HG02798 (cell line): ENCODE data around the gene SNRPA1.

Experiments used
- ATAC-seq: cut with Tn5 transposase; IDR thresholded peaks from one replicate; pipeline ENCODE4 v1.9.1; 2021; ENCODE audit warnings: mild to moderate bottlenecking; ENCODE audit not compliant: unreplicated experiment, poor library complexity

The SNRPA1 gene

GRCh38 chr15:101320501-101321052 lies 25.5 kb upstream of the SNRPA1 start:
- ATAC-seq: no peak

GRCh38 chr15:101318839-101319238 lies 23.8 kb upstream of the SNRPA1 start:
- no peak for ATAC-seq

GRCh38 chr15:101318147-101318819 lies 23.2 kb upstream of the SNRPA1 start:
- ATAC-seq: no peak

DNA sequence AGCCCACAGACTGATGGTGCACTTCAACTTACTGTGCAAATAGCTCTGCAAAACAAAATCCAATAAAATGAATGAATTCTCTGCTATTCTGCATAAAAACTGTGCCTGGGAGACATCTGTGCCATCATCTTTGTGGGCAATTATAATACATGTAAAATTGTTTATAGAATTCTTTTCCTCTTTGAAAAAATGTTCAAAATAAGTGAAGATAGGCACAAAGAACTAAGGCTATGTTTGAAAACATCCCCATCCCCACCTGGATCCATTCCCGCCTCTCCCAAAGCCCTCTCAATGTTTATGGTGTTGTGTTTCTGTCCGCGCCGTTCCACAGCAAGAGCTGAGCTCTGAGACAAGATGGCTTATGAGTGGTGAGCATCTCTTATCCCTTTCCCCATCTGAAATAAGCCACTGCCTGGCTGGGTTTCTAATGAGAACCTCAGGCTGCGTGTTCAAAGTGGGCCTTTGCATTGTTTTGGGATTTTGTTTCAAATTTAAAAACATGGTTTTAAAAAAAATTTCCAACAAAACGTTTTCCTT lies 22.4 kb upstream of the SNRPA1 start:
- no peak for ATAC-seq

DNA sequence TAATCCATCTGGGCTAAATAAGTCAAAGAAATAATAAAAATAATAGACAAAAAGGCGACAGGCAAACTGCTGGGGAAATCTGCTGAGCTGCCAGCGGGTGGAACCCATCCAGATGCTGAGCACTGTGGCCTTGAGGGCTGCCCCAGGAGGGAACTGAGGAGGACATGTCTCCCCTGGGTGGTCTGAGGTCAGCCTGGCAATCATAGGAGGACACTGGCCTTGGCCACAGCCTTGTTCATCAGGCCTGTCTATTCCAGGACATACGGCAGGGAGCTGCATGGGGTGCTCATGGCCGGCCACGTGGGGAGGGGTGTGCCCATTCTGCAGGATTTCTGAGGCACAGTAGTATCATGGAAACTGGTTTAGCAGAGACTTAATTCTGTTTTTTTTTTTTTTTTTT lies 21.5 kb upstream of the SNRPA1 start:
- no peak for ATAC-seq

DNA sequence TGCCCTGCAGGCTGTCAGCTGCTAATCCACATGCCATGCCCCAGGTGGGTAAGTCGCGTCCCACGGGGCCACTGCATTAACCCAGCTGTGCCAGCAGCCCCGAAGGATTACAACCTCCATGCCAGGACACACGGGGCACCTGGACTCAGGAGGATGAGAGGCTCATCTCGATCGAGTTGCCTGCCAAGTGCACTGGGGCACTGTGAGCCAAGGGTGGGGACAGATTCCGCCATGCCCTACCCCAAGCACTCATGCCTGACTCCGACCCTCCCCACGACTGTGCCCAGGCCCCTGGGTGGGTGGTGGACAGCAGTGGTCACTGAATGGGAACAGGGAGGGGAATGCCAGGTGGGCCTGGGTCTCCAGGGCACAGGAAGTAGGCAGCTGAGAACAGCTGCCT lies 20.7 kb upstream of the SNRPA1 start:
- ATAC-seq: no peak

GRCh38 chr15:101314336-101315125 lies 19.5 kb upstream of the SNRPA1 start:
- ATAC-seq: no peak

DNA sequence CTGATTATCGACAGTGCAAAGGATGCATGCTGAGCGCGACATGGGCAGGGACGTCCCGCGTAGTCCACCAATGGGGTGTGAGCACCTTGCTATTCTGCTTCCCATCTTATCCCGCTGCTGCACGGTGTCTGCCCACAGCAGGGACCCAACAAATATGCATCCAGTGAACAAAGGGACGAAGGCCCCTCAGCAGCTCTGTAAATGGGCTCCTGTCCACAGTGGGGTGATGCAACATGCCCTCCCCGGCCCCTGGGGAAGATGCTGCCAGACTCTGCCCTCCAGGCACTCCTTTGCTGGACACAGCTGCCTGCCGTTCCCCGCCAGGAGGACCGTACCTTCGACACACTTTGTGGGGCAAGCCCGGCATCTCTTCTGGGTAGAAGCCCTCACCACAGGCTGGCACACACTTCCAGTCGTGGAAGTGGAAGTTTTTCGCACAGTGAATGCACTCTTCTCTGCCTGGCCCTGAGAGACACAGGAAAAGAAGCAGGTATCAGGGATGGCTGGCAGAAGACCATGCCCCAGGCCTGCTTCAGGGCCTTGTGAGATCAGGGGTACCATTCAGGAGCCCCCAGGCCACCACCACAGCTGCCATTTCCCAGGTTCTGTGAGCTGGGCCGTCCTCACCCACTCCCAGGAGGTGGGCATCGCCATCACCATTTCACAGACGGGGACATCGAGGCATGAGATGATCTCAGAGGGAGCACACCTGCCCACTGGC lies 18.2 kb upstream of the SNRPA1 start:
- ATAC-seq: no peak

- no peak for ATAC-seq
These were observed 15.5 kb upstream of the SNRPA1 start for GRCh38 chr15:101310508-101310907.

- no peak for ATAC-seq
These were observed 15.1 kb upstream of the SNRPA1 start for GRCh38 chr15:101310161-101310480.

DNA sequence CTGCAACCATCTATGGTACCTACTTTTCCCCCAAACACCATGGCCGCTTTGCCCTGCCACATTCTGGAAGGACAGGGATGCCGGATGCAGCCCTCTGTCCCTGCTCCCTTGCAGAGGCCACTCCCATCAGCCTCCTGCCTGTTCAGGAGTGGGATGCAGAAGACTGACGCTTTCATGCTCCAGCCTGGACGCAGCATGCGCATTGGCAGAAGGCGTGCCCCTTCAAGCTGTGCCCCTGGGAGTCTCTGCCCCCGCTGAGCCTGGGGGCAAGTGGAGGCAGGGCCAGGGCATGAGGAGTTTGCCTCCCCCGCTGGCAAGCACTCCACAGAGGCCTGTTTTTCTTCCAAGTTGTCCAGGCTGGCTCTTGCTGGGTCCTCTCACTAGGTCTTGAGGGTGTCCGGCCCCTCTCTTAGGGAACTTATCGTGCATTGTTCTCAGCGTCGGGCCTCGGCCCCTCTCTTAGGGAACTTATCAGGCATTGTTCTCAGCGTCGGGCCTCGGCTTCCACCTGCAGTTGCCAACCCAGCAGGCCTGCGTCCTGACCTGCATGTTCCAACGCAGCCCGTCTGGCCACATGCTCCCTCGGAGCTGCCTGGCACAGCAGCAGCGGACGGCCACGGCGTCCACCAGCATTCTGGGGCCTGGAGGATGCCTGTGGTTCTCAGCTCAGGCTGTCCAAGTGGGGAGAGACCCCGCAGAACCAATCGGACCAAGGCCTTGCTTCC lies 14.6 kb upstream of the SNRPA1 start:
- ATAC-seq: no peak

DNA sequence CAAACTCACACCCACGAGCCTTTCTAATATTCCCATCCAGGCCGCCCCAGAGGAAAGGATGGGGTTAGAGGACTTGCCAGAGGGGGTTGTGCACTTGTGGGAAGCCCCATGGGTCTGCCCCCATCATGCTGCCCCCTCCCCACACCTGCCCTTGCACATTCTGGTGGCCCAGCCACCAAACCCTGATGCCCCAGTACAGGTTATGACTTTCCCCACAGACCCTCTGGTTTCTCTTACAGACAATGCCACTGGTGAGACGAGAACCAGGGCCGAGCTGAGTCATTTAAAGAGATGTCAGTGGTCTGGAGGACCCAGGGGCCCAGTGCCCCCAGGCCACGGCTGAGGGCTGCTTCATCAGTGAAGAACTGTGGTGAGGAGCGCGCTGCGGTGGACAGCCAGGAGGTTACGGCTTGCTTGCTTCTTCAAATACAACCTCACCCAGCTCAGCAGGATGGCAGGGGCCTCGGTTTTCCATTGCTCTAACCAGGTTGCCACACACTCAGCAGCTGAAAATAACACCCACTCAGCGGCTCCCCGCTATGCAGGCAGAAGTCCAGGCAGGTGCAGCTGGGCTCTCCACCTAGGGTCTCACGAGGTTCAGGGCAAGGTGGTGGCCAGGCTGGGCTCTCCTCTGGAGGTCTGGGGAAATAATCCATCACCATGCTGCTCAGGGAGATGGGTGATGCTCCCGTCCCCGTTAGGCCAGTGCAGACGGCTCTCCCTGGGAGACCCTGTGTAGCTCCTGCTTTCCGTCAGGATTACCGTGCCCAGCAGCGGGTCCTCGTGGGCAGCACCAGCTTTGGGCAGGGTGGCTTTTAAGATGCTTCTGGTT lies 13.8 kb upstream of the SNRPA1 start:
- no peak for ATAC-seq

- no peak for ATAC-seq
These were observed 13.0 kb upstream of the SNRPA1 start for GRCh38 chr15:101307897-101308603.

GRCh38 chr15:101307048-101307896 lies 12.2 kb upstream of the SNRPA1 start:
- no peak for ATAC-seq

DNA sequence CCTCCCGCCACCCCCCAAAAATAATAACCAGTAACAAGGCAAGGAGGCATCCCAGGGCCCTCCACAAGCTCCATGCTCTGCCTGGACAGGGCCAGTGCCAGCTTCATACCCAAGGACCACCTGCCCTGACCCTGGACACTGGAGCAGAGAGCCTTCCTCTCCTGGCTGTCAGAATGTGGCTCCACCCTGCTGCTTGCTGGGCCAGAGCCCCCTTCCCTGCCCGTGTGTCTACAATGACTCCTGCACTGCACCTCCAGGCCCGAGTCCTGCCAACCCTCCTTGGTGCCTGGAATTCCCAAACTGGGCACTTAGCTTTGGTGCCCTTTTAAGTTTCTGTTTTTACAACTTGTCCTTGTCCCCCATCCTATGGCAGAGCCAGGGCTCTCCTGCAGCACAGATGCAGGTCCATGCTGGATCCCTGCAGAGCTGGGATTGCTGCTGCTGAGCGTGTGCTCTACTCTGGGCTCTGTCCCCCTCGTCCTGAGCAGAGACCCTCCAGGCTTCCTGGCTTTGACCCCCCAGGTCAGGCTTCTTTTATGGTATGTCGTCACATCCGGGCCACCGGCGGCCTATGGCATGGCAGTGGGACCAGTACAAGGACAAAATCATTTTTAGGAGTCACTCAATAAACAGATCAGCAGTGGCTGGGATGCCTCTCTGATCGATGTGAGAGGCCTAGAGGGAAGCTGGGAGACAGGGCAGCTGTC lies 11.4 kb upstream of the SNRPA1 start:
- no peak for ATAC-seq

- ATAC-seq: no peak
These were observed 10.8 kb upstream of the SNRPA1 start for GRCh38 chr15:101305820-101306255.

- no peak for ATAC-seq
These were observed 8.4 kb upstream of the SNRPA1 start for GRCh38 chr15:101303408-101303807.
